GM12878 (cell line): Measurements from ENCODE around the gene JKAMP. TPM values are rescaled to one million over a fixed set of nuclear protein-coding genes. Genes with fewer than 3 reads are reported as not detected.

Experiments used
- ATAC-seq: fragments of 200-7000 bp; cut with Tn5 transposase; 3 replicates; pipeline ENCODE4 v1.9.1; 2020; ENCODE audit warnings: mild to moderate bottlenecking, moderate library complexity
- BruUV-seq: library from RNA; stranded (reverse); fragments of 400-500 nt; replicated peaks from 2 replicates; lab custom pipeline; 2021; lab: Mats Ljungman, UMichigan
- CTCF ChIA-PET: fragments of 300-600 bp; sonication (Branson Sonifier 250); formaldehyde crosslinking; extraction: SDS; loops from one replicate; lab custom pipeline; 2021; ENCODE audit warnings: inconsistent platforms; lab: Yijun Ruan, JAX
- POLR2A ChIA-PET: fragments of 350-600 bp; formaldehyde crosslinking; extraction: SDS; loops from one replicate; lab custom pipeline; 2021; ENCODE audit warnings: inconsistent platforms; lab: Charles Lee
- RAD21 ChIA-PET: fragments of 300-600 bp; sonication (Branson Sonifier 250); formaldehyde crosslinking; loops from one replicate; lab custom pipeline; 2023; ENCODE audit warnings: antibody characterized with exemption; ENCODE audit not compliant: unreplicated experiment; lab: Charles Lee
- SMC1A ChIA-PET: fragments of 300-600 bp; sonication (Branson Sonifier 250); formaldehyde crosslinking; loops from one replicate; lab custom pipeline; 2023; ENCODE audit not compliant: unreplicated experiment, uncharacterized antibody; lab: Charles Lee
- DNase-seq: peaks from one replicate; pipeline ENCODE4 v3.0.0-alpha.2; 2011; ENCODE audit warnings: low read depth, low spot score
- FAIRE-seq: peaks from 3 replicates; lab custom pipeline; 2011; peaks lifted over from hg19 to GRCh38; lab: Jason Lieb, UNC
- H2AFZ ChIP-seq: 2 replicates; pipeline ENCODE4 v1.6.0; 2011; ENCODE audit warnings: low read depth, low read length, control low read depth; ENCODE audit not compliant: control insufficient read depth
- H3K27ac ChIP-seq: 2 replicates; pipeline ENCODE4 v1.5.1; 2011; ENCODE audit warnings: control low read depth; ENCODE audit not compliant: control insufficient read depth, insufficient read depth
- H3K27me3 ChIP-seq, 2 experiments: replicated peaks in 1 of 2; 2 replicates each; pipeline versions ENCODE4 v1.6.0 to v1.6.1; 2011; ENCODE audit warnings: low read length in 1 of 2; ENCODE audit not compliant: control insufficient read depth in 2 of 2, insufficient read depth in 2 of 2
- H3K36me3 ChIP-seq, 2 experiments: 2 replicates each; pipeline ENCODE4 v1.5.1; 2011; ENCODE audit warnings: low read length in 1 of 2; ENCODE audit not compliant: control insufficient read depth in 2 of 2, insufficient read depth in 2 of 2
- H3K4me1 ChIP-seq: 2 replicates; pipeline ENCODE4 v1.6.1; 2011; ENCODE audit warnings: mild to moderate bottlenecking, low read length, moderate library complexity, mixed read lengths; ENCODE audit not compliant: control insufficient read depth, insufficient read depth
- H3K4me2 ChIP-seq: 2 replicates; pipeline ENCODE4 v1.6.0; 2011; ENCODE audit warnings: control low read depth; ENCODE audit not compliant: control insufficient read depth, insufficient read depth
- H3K4me3 ChIP-seq: fragments of 200-600 bp; sonication (generic); 2 replicates; pipeline ENCODE4 v1.5.1; 2016
- H3K79me2 ChIP-seq: 2 replicates; pipeline ENCODE4 v1.6.0; 2011; ENCODE audit warnings: low read length; ENCODE audit not compliant: control insufficient read depth, insufficient read depth
- H3K9ac ChIP-seq: 2 replicates; pipeline ENCODE4 v1.8.0; 2011; ENCODE audit warnings: low read length, control low read depth, mixed read lengths; ENCODE audit not compliant: control insufficient read depth, insufficient read depth
- H3K9me3 ChIP-seq: replicated peaks from 3 replicates; pipeline ENCODE4 v1.5.1; 2011; ENCODE audit warnings: mild to moderate bottlenecking, low read length; ENCODE audit not compliant: control insufficient read depth, insufficient read depth
- H4K20me1 ChIP-seq: 2 replicates; pipeline ENCODE4 v1.6.0; 2011; ENCODE audit not compliant: control insufficient read depth, insufficient read depth
- CTCF ChIP-seq, 3 experiments: IDR thresholded peaks in 2 of 3; conservative IDR thresholded peaks in 1 of 3; 2 replicates each; pipeline ENCODE4 v1.5.1; 2011; ENCODE audit warnings: low read depth in 3 of 3, low read length in 3 of 3, mild to moderate bottlenecking in 3 of 3, control low read depth in 2 of 3, moderate library complexity in 2 of 3, inconsistent platforms in 1 of 3, mixed read lengths in 1 of 3; ENCODE audit not compliant: control insufficient read depth in 2 of 3, insufficient read depth in 1 of 3; ENCODE audit errors: extremely low read depth in 1 of 3
- DPF2 ChIP-seq: fragments of 450-650 bp; IDR thresholded peaks from 2 replicates; pipeline ENCODE4 v1.6.1; 2017; ENCODE audit warnings: mild to moderate bottlenecking
- ELK1 ChIP-seq: IDR thresholded peaks from 2 replicates; pipeline ENCODE4 v1.6.1; 2012; ENCODE audit warnings: low read depth, low read length, improper control_type of control experiment
- HCFC1 ChIP-seq: fragments of 150-350 bp; IDR thresholded peaks from 2 replicates; pipeline ENCODE4 v1.6.1; 2014; ENCODE audit warnings: low read length
- KAT2A ChIP-seq: conservative IDR thresholded peaks from 2 replicates; pipeline ENCODE4 v1.6.1; 2011; ENCODE audit warnings: low read depth, low read length; ENCODE audit not compliant: control insufficient read depth
- MYB ChIP-seq: fragments of 150-350 bp; IDR thresholded peaks from 2 replicates; pipeline ENCODE4 v1.6.1; 2014; ENCODE audit warnings: mild to moderate bottlenecking, low read depth, low read length, borderline replicate concordance
- NR2C1 ChIP-seq: fragments of 450-650 bp; IDR thresholded peaks from 2 replicates; pipeline ENCODE4 v1.6.1; 2017; ENCODE audit warnings: antibody characterized with exemption, mild to moderate bottlenecking, moderate library complexity
- POU2F2 ChIP-seq: IDR thresholded peaks from 3 replicates; pipeline ENCODE4 v1.6.1; 2011; ENCODE audit warnings: low read depth, mild to moderate bottlenecking, low read length, borderline replicate concordance
- RBBP5 ChIP-seq: fragments of 200-600 bp; sonication (generic); conservative IDR thresholded peaks from 2 replicates; pipeline ENCODE4 v1.6.1; 2016
- RUNX3 ChIP-seq: IDR thresholded peaks from 2 replicates; pipeline ENCODE4 v1.6.1; 2012; ENCODE audit warnings: low read length, inconsistent platforms
- SMC3 ChIP-seq: IDR thresholded peaks from 2 replicates; pipeline ENCODE4 v1.6.1; 2011; ENCODE audit warnings: low read length, improper control_type of control experiment, borderline replicate concordance
- SP1 ChIP-seq: IDR thresholded peaks from one replicate; pipeline ENCODE4 v1.6.1; 2011; ENCODE audit warnings: low read depth, low read length
- STAT1 ChIP-seq: fragments of 450-650 bp; conservative IDR thresholded peaks from 2 replicates; pipeline ENCODE4 v1.6.1; 2014; ENCODE audit warnings: antibody characterized with exemption, mild to moderate bottlenecking
- ZBTB33 ChIP-seq: fragments of 450-650 bp; IDR thresholded peaks from 2 replicates; pipeline ENCODE4 v1.6.1; 2017; ENCODE audit warnings: mild to moderate bottlenecking
- WGBS: methylation state at CpG from one replicate; pipeline ENCODE4 v1.1.6; 2016; ENCODE audit warnings: low lambda C conversion rate; ENCODE audit not compliant: insufficient replicate concordance, insufficient coverage; ENCODE audit errors: missing lambda C conversion rate; 5-methylcytosine and 5-hydroxymethylcytosine counted together
- in situ Hi-C: fragments of 300-500 bp; cut with MboI; formaldehyde crosslinking; loops from 9 replicates; pipeline ENCODE4 v1.14.3; 2018; ENCODE audit warnings: mixed read lengths
- intact Hi-C: fragments of 100-400 bp; cut with micrococcal nuclease; formaldehyde crosslinking; loops from one replicate; pipeline ENCODE4 v1.14.2; 2022; ENCODE audit not compliant: unreplicated experiment
- polyA plus RNA-seq, 11 experiments: library from polyadenylated mRNA; depleted of rRNA in 4 of 11; unstranded in 6 of 11; stranded (reverse) in 5 of 11; fragments of >200 nt; fragmentation: Nextera tagmentation in 4 of 11; fragmentation: Illumina TruSeq in 1 of 11; extraction: Ambion mirVana in 4 of 11; extraction: Trizol in 1 of 11; gene quantifications; 1 replicate in 1 of 11; 2 replicates in 10 of 11; pipeline versions ENCODE4 v1.2.1 to v1.2.3, GENCODE V29; 2011 to 2016; ENCODE audit warnings: inconsistent platforms in 2 of 11, missing spikeins in 2 of 11, low read depth in 1 of 11
- total RNA-seq, 4 experiments: library from RNA; depleted of rRNA in 3 of 4; stranded (reverse); fragments of >200 nt in 3 of 4; fragmentation: Illumina TruSeq in 1 of 4; extraction: Trizol in 1 of 4; gene quantifications; 2 replicates each; pipeline versions ENCODE4 v1.2.1 to v1.2.3, GENCODE V29; 2013 to 2021

The JKAMP gene
- total and polyA plus RNA-seq, 10 of the 15 experiments (the other 5 are each of a cell fraction or from before 2014, with no cell fraction given) = 18.2 to 129 (median 46.6) TPM

- WGBS = 45% methylated on average over 2 of the region's 2 CpGs
- no peaks in the 10 kb centered on the region for H3K36me3 ChIP-seq
- ChIA-PET CTCF (interaction anchor here (1.2 to 1.4 kb wide), 2 partner anchors 9 to 329 kb away, joined by 3 read pairs; no protein-coding TSS in a partner anchor), SMC1A (no interaction called here), POLR2A (no interaction called here), RAD21 (interaction anchor here (0.6 kb wide), 1 partner anchor 58 kb away, joined by 3 read pairs; no protein-coding TSS in a partner anchor)
- ATAC-seq (no peak), DNase-seq (no peak), FAIRE-seq (no peak)
- no peaks in the 10 kb centered on the region for H4K20me1 ChIP-seq
- no peaks in the 10 kb centered on the region for H3K4me1 ChIP-seq
- no peak overlapping the region for H3K4me2 ChIP-seq
- no peak overlapping the region for H3K4me3 ChIP-seq
- in situ Hi-C loops = no loop called here
- H3K79me2 ChIP-seq = no peaks in the 10 kb centered on the region
- H3K9me3 ChIP-seq = no peaks in the 10 kb centered on the region
- BruUV-seq = no TSS peak
- H3K27me3 ChIP-seq = no peaks in the 10 kb centered on the region
- no peak overlapping the region for H2AFZ ChIP-seq
- intact Hi-C loops = no loop called here
- H3K27ac ChIP-seq = no peak overlapping the region
- no peak overlapping the region for H3K9ac ChIP-seq
- TF ChIP-seq POU2F2 (no peak), RUNX3 (no peak), HCFC1 (no peak), KAT2A (no peak), RBBP5 (no peak)
Observed at GRCh38 chr14:59454139-59454538, 30.2 kb upstream of the JKAMP start.

GRCh38 chr14:59455411-59455810, 28.9 kb upstream of the JKAMP start:
- FAIRE-seq = no peak
- SMC1A ChIA-PET = interaction anchor here (0.6 to 0.7 kb wide), 2 partner anchors 8 to 10 kb away, joined by 3 read pairs; no protein-coding TSS in a partner anchor
- H2AFZ ChIP-seq = no peak overlapping the region
- CTCF ChIA-PET = interaction anchor here (0.9 to 1.4 kb wide), 3 partner anchors 11 to 354 kb away, joined by 3 read pairs; no protein-coding TSS in a partner anchor
- 95% methylated on average over 1 of the region's 1 CpG for WGBS
- no peak overlapping the region for H3K4me2 ChIP-seq
- no peaks in the 10 kb centered on the region; a peak in 1 of 4 replicates for H3K36me3 ChIP-seq
- no peaks in the 10 kb centered on the region for H3K9me3 ChIP-seq
- no peaks in the 10 kb centered on the region for H3K4me1 ChIP-seq
- intact Hi-C loops (no loop called here), in situ Hi-C loops (no loop called here)
- no peak overlapping the region for H3K9ac ChIP-seq
- no peak overlapping the region for H3K4me3 ChIP-seq
- RAD21 ChIA-PET = interaction anchor here (0.7 to 1.0 kb wide), 2 partner anchors 11 to 330 kb away, joined by 3 read pairs; no protein-coding TSS in a partner anchor
- no peak for ATAC-seq
- POLR2A ChIA-PET = no interaction called here
- no peaks in the 10 kb centered on the region for H3K27me3 ChIP-seq
- no peaks in the 10 kb centered on the region for H4K20me1 ChIP-seq
- BruUV-seq = no TSS peak
- no peak overlapping the region for H3K27ac ChIP-seq
- DNase-seq = no peak
- H3K79me2 ChIP-seq = no peaks in the 10 kb centered on the region
- TF ChIP-seq DPF2 (no peak), CTCF (IDR thresholded peaks at IDR 0.05 in 2 of 3, conservative IDR thresholded peaks at IDR 0.05 in 1 of 3; ENCODE audit: control insufficient read depth in 2 of 3, extremely low read depth in 1 of 3, insufficient read depth in 1 of 3, low read depth in 3 of 3, low read length in 3 of 3) (no peak), SP1 (no peak), STAT1 (no peak), RBBP5 (no peak), ZBTB33 (no peak), SMC3 (no peak), NR2C1 (no peak), MYB (no peak), ELK1 (no peak)
